Upper lobe of left lung (tissue), 6 donors: ENCODE measurements around the gene TSPEAR. TPM values are rescaled to one million over a fixed set of nuclear protein-coding genes. Genes with fewer than 3 reads are reported as not detected.
"Not testable (repeated sequence)": the region's sequence is repeated elsewhere in the genome, so short reads cannot be mapped to it uniquely, and the experiment has no call there.

Experiments used
- ATAC-seq, 2 donors: fragments of 200-7000 bp; cut with Tn5 transposase; one replicate each; pipeline ENCODE4 v1.9.1; 2022; ENCODE audit warnings: mild to moderate bottlenecking in 2 of 2, moderate library complexity in 2 of 2; ENCODE audit not compliant: low FRiP score in 2 of 2
- DNase-seq, 2 donors: peaks; one replicate each; pipeline ENCODE4 v3.0.0-alpha.2; 2019 to 2020
- H3K27ac ChIP-seq, 4 donors: fragments of 200-600 bp; sonication (generic); one replicate each; pipeline ENCODE4 v1.5.1; 2016 to 2019
- H3K27me3 ChIP-seq, 4 donors: fragments of 200-600 bp; sonication (generic); one replicate each; pipeline ENCODE4 v1.5.1; 2017 to 2019
- H3K36me3 ChIP-seq, 4 donors: fragments of 200-600 bp; sonication (generic); one replicate each; pipeline ENCODE4 v1.5.1; 2016 to 2019
- H3K4me1 ChIP-seq, 4 donors: fragments of 200-600 bp; sonication (generic); one replicate each; pipeline ENCODE4 v1.5.1; 2018 to 2019
- H3K4me3 ChIP-seq, 4 donors: fragments of 200-600 bp; sonication (generic); one replicate each; pipeline ENCODE4 v1.5.1; 2017 to 2019; ENCODE audit warnings: mild to moderate bottlenecking in 2 of 4, moderate library complexity in 1 of 4
- H3K9me3 ChIP-seq, 4 donors: fragments of 200-600 bp; sonication (generic); one replicate each; pipeline ENCODE4 v1.5.1; 2018 to 2019
- EP300 ChIP-seq, 4 donors: sonication (generic); formaldehyde crosslinking; IDR thresholded peaks; one replicate each; pipeline ENCODE4 v1.5.1; 2017; ENCODE audit warnings: antibody characterized with exemption in 4 of 4, control low read depth in 2 of 4
- POLR2A ChIP-seq, 4 donors: fragments of 450-650 bp; IDR thresholded peaks; one replicate each; pipeline ENCODE4 v1.5.1; 2016 to 2017; ENCODE audit warnings: antibody characterized with exemption in 4 of 4, mild to moderate bottlenecking in 2 of 4
- POLR2AphosphoS5 ChIP-seq, 2 donors: sonication (generic); formaldehyde crosslinking; IDR thresholded peaks; one replicate each; pipeline ENCODE4 v1.5.1; 2017; ENCODE audit warnings: antibody characterized with exemption in 2 of 2
- WGBS, 2 donors: methylation state at CpG; one replicate each; pipeline ENCODE4 v1.1.5; 2017 to 2018; 5-methylcytosine and 5-hydroxymethylcytosine counted together
- total RNA-seq, 6 donors: library from RNA; depleted of rRNA in 4 of 6; stranded (reverse); fragments of >200 nt in 4 of 6; gene quantifications; one replicate each; pipeline versions ENCODE4 v1.1.0 to v1.2.1, GENCODE V29; 2016 to 2021
- TF ChIP-seq, protein P1 (sequence below), 6 experiments: fragments of 450-650 bp in 4 of 6; fragments of 200-600 bp in 2 of 6; sonication (generic) in 2 of 6; IDR thresholded peaks; one replicate each; pipeline ENCODE4 v1.5.1; 2016 to 2019; ENCODE audit warnings: antibody characterized with exemption in 6 of 6
- donor health status: DM: no; HTN: no; CAD: no; lungs with moderate emphysema.
- donor health status: DM: no; HTN: yes; CAD: no; lungs with severe emphysema.

Gene TSPEAR
- total RNA-seq, 6 donors from 2014 or later: 0.14 to 0.17 TPM; not detected in 4

- 76 to 79% methylated on average over 1 of the region's 1 CpG for WGBS, 2 donors
- Histone ChIP-seq H3K9me3 (peaks cover 0 to 8% (median 0%) of the 10 kb centered on the region in 4 donors), H3K4me3 (no peak overlapping the region), H3K36me3 (no peaks in the 10 kb centered on the region), H3K27me3 (no peaks in the 10 kb centered on the region), H3K4me1 (no peaks in the 10 kb centered on the region), H3K27ac (no peak overlapping the region)
- no peak for TF ChIP-seq EP300 (IDR thresholded peaks at IDR 0.05)
- TF ChIP-seq, protein P1, sequence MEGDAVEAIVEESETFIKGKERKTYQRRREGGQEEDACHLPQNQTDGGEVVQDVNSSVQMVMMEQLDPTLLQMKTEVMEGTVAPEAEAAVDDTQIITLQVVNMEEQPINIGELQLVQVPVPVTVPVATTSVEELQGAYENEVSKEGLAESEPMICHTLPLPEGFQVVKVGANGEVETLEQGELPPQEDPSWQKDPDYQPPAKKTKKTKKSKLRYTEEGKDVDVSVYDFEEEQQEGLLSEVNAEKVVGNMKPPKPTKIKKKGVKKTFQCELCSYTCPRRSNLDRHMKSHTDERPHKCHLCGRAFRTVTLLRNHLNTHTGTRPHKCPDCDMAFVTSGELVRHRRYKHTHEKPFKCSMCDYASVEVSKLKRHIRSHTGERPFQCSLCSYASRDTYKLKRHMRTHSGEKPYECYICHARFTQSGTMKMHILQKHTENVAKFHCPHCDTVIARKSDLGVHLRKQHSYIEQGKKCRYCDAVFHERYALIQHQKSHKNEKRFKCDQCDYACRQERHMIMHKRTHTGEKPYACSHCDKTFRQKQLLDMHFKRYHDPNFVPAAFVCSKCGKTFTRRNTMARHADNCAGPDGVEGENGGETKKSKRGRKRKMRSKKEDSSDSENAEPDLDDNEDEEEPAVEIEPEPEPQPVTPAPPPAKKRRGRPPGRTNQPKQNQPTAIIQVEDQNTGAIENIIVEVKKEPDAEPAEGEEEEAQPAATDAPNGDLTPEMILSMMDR (IDR thresholded peaks at IDR 0.05): no peak
- no peak for TF ChIP-seq POLR2AphosphoS5 (IDR thresholded peaks at IDR 0.05)
- TF ChIP-seq POLR2A (IDR thresholded peaks at IDR 0.05): no peak
- no peak for DNase-seq
- no peak for ATAC-seq
Observed at GRCh38 chr21:44564886-44565598, 146.3 kb downstream of the TSPEAR start.

GRCh38 chr21:44564099-44564498 lies 147.3 kb downstream of the TSPEAR start:
- Histone ChIP-seq H3K4me1 (no peaks in the 10 kb centered on the region), H3K4me3 (no peak overlapping the region), H3K27ac (no peak overlapping the region)

GRCh38 chr21:44558695-44559094 lies 152.7 kb downstream of the TSPEAR start, which contains the start of gene KRTAP10-3:
KRTAP10-3 (minus strand) TSS chr21:44558795; CDS start chr21:44558715, 80 bp downstream.
- no peaks in the 10 kb centered on the region for H3K36me3 ChIP-seq
- no peak within 1 kb of the TSS for H3K27ac ChIP-seq
- H3K4me1 ChIP-seq: no peaks in the 10 kb centered on the region
- peaks cover 0 to 8% (median 0%) of the 10 kb centered on the region in 4 donors for H3K9me3 ChIP-seq
- H3K4me3 ChIP-seq: no peak within 1 kb of the TSS
- no peak for DNase-seq
- peak in 1 of 2 donors; percentile 37 for ATAC-seq
- H3K27me3 ChIP-seq: no peaks in the 10 kb centered on the region
- TF ChIP-seq POLR2AphosphoS5 (IDR thresholded peaks at IDR 0.05) (no peak), POLR2A (IDR thresholded peaks at IDR 0.05) (no peak), EP300 (IDR thresholded peaks at IDR 0.05) (no peak)
- TF ChIP-seq, protein P1 (IDR thresholded peaks at IDR 0.05): no peak
- WGBS, 2 donors: 64 to 79% methylated on average over 5 of the region's 5 CpGs

More at GRCh38 chr21:44564099-44564498, 147.3 kb downstream of the TSPEAR start:
- H3K36me3 ChIP-seq: no peaks in the 10 kb centered on the region
- ATAC-seq: no peak
- H3K9me3 ChIP-seq: peaks cover 0 to 8% (median 0%) of the 10 kb centered on the region in 4 donors
- DNase-seq: no peak
- H3K27me3 ChIP-seq: no peaks in the 10 kb centered on the region
- TF ChIP-seq EP300 (IDR thresholded peaks at IDR 0.05) (no peak), POLR2AphosphoS5 (IDR thresholded peaks at IDR 0.05) (no peak), POLR2A (IDR thresholded peaks at IDR 0.05) (no peak)
- TF ChIP-seq, protein P1 (IDR thresholded peaks at IDR 0.05): no peak
- WGBS, 2 donors: 93 to 94% methylated on average over 1 of the region's 1 CpG

GRCh38 chr21:44558329-44558675 lies 153.1 kb downstream of the TSPEAR start:
- H3K4me3 ChIP-seq, H3K9me3 ChIP-seq, H3K4me1 ChIP-seq, H3K36me3 ChIP-seq, H3K27ac ChIP-seq, H3K27me3 ChIP-seq, ATAC-seq: not testable (repeated sequence)
- peak in 1 of 2 donors; percentile 64 for DNase-seq
- WGBS, 2 donors: 80 to 85% methylated on average over 4 to 7 of the region's 10 CpGs

GRCh38 chr21:44557491-44558328 lies 153.7 kb downstream of the TSPEAR start:
- Histone ChIP-seq H3K4me1 (no peaks in the 10 kb centered on the region), H3K9me3 (peaks cover 0 to 7% (median 0%) of the 10 kb centered on the region in 4 donors), H3K27ac (no peak overlapping the region), H3K4me3 (no peak overlapping the region), H3K36me3 (no peaks in the 10 kb centered on the region), H3K27me3 (no peaks in the 10 kb centered on the region)
- peak in 1 of 2 donors; percentile 65 for DNase-seq
- TF ChIP-seq, protein P1 (IDR thresholded peaks at IDR 0.05): no peak
- TF ChIP-seq POLR2A (IDR thresholded peaks at IDR 0.05) (no peak), EP300 (IDR thresholded peaks at IDR 0.05) (no peak), POLR2AphosphoS5 (IDR thresholded peaks at IDR 0.05) (no peak)
- 63 to 67% methylated on average over 26 to 30 of the region's 30 CpGs for WGBS, 2 donors
- ATAC-seq: no peak
